ENCODE results near the gene AOAH. TPM values are rescaled to one million over a fixed set of nuclear protein-coding genes. Genes with fewer than 3 reads are reported as not detected.
A peak's percentile ranks its signal among the peaks of the same experiment; 100 is the strongest.
"Not testable (repeated sequence)": the region's sequence is repeated elsewhere in the genome, so short reads cannot be mapped to it uniquely, and the experiment has no call there.

The AOAH gene
- polyA plus RNA-seq, 5 donors: 4.4 to 7.6 (median 4.8) TPM

DNA sequence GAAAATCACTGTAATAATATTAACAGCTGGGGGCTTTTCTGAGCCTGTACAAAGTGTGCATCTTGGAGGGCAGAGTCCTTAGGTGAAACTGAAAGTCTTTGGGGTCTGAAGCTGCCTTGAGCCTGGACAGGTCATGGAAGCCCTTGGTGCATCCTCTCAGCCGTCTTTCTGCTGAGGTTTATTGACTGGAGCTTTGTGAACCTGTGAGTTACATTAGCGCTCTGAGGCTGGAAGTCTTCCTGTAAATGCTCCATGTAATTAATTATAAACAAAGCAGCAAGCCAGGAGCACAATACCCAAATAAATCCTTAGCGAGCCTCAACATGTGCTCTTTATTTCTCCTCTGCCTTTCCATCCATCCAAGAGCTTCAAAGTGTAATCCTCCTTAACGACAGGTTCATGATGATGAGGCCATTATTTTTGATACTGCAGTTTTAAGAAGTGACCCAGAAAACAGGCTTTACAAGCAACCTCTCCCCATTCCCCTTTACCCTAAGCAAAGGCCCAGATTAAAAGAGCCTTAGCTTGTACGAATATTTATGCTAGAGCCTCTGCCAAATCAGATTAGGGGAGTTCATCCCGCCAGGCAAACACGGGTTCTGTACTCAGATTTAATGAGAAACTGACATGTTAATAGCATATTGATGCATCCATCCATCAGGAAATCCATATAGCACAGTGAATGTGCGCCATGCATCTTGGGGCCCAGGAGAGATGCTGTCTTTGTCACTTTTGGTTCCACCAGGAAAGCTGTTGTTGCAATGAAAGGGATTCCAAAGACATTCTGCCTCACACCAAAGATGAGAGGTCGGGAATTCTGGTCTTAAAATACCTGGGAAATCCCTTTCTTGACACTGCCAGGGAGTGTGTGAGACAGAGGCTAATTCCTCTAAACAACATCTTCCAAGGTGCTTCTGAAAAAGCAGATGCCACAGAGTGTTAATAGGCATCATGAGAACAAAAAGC lies 216.5 kb downstream of the AOAH start:
- DNase-seq: no peak

DNA sequence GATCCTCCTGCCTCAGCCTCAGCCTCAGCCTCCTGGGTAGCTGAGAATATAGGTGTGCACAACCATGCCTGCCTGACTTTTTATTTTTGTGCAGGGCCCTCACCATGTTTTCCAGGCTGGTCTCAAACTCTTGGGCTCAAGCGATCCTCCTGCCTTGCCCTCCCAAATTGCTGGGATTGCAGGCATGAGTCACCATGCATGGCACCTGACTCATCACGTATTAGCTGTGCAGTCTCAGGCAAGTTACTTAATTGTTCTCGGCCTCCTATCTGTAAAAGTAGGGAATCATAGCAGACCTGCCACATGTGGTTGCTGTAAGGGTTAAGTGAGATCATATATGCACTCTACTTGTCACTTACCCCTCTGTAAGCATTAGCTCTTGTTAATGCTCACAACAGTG lies 217.5 kb downstream of the AOAH start:
- no peak for DNase-seq

DNA sequence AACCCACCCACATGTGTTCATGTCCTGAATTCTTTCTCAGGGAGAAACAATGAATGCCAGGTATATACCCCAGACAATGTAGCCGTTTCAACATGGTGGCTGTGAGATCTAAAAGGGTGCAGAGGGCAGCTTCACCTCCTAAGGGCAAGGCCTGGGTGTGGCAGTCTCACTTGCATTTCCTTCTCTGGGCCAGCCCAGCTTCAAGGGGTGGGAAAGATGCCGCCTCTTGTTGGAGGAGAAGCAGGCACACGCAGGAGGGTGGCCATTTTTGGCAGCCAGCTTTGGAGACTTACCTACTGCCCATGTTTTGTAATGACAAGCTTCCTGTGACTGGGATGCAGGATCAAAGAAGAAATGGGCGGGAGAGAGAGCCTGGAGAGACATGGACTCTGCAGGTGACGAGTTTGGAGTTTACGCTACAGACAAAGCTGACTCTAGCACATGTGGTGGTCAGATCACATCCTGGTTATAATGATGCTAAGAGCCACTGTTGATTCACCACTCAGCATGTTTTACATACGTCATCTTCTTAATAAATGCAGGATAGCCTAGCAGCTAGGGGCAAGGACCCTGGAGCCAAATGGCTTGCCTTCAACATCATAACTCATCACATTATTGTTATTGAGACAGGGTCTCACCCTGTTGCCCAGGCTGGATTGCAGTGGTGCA lies 218.0 kb downstream of the AOAH start:
- no peak for DNase-seq

DNA sequence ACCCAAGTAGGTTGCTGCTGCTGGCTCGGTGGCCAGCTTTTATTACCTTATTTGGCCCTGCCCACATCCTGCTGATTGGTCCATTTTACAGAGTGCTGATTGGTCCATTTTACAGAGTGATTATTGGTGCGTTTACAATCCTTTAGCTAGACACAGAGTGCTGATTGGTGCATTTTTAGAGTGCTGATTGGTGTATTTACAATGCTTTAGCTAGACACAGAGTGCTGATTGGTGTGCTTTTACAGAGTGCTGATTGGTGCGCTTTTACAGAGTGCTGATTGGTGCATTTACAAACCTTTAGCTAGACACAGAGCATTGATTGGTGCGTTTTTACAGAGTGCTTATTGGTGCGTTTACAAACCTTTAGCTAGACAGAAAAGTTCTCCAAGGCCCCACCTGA lies 219.7 kb downstream of the AOAH start:
- not testable (repeated sequence) for DNase-seq

DNA sequence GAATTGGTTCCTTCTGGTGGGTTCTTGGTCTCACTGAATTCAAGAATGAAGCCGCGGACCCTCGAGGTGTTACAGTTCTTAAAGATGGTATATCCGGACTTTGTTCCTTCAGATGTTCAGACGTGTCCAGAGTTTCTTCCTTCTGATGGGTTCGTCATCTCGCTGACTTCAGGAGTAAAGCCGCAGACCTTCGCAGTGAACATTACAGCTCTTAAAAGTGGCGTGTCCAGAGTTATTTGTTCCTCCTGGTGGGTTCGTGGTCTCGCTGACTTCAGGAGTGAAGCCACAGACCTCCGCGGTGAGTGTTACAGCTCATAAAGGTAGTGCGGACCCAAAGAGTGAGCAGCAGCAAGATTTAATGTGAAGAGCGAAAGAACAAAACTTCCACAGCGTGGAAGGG lies 220.1 kb downstream of the AOAH start:
- DNase-seq: not testable (repeated sequence)

DNA sequence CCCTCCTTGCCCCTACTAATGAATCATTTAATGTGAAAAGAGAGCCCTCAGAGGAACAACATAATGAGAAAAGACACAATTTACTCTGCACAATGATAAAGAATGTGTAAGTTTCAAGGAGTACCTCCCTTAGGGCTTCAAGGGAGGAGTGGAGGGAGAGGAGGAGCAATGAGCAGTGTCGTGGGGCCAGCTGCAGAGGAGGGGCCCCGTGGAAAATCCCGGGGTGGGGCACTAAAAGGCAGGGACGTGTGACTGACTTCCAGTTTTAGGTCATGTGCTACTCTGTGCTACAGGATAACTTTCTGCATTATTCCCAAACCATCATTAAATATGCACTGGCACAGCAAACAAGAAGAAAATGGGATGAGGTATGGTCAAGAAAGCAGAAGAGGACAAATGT lies 226.5 kb downstream of the AOAH start:
- no peak for DNase-seq

DNA sequence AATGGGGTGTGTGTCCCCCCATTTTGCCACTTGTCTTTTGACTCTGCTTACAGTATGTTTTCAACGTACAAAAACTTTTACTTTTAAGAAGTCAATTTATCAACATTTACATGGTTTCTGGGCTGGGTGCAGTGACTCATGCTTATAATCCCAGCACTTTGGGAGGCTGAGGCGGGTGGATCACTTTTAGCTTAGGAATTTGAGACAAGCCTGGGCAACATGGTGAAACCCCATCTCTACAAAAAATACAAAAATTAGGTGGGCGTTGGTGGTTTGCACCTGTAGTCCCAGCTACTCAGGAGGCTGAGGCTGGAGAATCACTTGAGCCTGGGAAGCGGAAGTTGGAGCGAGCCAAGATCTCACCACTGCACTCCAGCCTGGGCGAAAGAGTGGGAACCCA lies 227.1 kb downstream of the AOAH start:
- not testable (repeated sequence) for DNase-seq

DNA sequence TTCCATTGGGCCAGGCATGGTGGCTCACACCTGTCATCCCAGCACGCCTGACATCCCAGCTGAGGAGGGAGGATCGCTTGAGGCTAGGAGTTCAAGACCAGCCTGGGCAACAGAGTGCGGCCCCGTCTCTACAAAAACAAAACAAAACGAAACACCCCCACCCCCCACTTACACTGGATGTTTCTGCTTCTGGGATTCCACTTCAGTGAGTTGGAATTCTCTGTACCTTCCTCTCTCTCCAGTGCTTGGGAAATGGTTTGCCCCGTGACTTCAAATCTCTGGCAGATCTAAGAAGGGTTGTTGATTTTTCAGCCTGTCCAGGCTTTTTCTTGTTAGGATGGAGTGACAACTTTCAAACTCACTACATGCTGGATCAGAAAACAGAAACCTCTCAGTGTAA lies 227.7 kb downstream of the AOAH start:
- no peak for DNase-seq

DNA sequence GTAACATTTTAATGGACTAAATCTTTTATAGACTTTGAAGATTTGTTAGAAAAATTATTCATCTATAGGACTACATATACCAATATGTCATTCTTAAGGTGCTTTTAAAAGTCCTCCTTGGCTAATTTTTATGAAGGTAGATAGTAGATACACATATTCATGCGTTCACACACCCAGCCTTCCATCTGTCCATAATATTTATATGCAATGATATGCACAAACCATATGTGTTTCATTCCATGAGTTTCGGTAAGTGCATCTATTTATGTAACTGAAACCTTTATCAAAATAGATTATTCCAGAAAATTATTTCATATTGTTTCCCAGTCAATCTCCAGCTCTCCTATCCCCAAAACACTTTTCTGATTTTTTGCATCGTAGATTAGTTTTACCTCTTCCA lies 233.0 kb downstream of the AOAH start:
- no peak for DNase-seq

DNA sequence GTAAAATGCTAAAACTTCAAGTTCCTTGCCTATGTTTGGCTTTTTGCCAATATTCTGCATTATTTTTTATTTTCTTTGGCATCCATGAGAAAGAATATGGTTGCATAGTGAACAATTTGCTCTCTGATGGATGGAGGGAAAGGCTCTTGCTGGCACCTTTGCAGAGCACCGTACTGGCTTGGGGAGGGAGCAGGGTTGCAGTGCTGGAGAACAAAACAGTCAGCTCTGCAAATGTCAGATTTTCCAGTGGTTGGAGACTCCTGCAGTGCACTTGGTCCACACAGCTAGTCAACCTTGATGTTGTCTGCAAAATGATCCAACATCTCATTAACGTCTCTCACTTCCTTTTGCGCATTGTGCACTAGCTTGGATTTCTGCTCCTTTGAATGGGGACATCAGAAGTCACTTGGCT lies 233.9 kb downstream of the AOAH start:
- DNase-seq: no peak

DNA sequence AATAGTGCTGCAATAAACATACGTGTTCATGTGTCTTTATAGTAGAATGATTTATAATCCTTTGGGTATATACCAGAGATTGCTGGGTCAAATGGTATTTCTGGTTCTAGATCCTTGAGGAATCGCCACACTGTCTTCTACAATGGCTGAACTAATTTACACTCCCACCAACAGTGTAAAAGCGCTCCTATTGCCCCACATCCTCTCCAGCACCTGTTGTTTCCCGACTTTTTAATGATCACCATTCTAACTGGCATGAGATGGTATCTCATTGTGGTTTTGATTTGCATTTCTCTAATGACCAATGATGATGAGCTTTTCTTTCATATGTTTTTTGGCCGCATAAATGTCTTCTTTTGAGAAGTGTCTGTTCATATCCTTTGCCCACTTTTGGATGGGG lies 235.6 kb downstream of the AOAH start:
- DNase-seq: not testable (repeated sequence)

DNA sequence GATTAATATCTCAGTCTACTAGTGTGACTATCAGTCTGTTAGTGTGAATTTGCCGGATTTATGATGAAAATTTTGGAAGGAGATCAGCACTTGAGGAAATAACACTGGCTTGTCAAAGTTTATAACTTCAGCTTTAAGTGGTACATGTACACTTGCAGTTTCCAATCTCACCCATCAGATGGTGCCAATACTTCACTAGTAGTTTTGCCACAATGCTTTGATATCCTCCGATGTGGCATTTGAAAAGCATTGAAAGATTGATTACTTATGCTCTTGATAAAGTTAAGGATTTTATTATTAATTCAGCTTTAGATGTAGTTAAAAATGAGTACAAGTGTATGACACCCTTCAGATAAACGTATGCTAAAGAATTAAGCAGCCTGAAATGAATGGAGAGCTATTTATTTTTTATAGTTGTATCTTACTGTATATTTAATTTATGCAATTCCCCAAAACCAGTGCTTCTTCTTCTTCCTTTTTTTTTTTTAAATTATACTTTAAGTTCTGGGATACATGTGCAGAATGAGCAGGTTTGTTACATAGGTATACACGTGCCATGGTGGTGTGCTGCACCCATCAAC lies 236.4 kb downstream of the AOAH start:
- peak; percentile 28 to 33 for DNase-seq

DNA sequence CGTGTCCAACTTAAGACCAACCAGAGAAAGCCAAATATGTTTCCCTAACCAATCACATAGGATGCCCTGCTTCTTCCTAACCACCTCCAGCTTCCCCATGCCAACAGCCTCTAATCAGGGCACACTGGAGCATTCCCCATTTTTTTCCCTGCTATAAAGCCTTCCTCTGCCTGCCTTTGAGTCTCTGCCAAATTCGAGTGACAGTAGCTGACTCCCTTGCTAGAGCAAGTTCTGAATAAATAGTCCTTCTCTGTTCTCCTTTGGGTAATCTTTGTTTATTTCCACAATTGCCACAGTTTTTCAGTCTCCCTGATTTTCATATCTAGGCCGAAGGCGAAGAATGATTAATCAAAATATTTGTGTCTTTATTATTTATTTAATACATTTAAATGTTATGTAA lies 238.0 kb downstream of the AOAH start:
- DNase-seq: no peak

DNA sequence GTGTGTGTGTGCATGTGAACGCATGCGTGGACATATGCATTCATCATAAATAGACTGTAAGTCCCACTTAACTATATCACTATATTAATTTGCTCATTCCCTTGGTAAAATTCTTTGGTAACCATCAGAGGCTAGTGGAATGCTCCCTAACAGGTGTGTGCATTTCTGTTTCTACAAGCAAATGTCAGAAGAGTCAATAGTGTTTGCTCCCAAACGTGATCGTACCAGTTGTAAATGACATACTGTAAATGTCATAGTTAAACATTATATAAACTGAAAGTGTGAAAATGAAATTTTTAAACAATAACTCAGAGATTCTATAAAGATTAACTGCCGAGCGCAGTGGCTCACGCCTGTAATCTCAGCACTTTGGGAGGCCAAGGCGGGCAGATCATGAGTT lies 240.0 kb downstream of the AOAH start:
- DNase-seq: no peak

DNA sequence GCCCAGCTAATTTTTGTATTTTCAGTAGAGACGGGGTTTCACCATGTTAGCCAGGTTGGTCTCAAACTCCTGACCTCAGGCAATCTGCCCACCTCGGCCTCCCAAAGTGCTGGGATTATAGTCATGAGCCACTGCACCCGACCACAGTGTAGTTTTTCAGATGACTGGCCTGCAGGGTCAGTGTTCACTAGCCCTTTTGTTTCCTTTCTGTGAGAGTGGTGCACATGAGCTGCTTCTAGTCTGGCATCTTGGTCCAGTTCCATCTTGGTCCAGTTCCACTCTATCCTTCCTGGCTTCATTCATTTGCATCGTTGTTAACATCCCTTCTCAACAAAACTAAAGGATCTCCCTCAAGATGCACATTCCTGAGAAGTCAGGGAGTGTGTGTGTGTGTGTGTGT lies 240.4 kb downstream of the AOAH start:
- not testable (repeated sequence) for DNase-seq

DNA sequence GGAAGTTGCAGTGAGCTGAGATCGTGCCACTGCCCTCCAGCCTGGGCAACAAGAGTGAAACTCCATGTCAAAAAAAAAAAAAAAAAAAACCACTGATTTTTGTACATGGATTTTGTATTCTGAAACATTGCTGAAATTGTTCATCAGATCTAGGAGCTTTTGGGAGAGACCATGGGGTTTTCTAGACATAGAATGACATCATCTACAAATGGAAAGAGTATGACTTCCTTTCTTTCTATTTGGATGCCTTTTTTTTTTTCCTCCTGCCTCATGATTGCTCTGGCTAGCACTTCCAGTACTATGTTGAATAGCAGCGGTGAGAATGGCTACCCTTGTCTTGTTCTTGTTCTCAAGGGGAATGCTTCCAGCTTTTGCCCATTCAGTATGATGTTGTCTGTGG lies 245.5 kb downstream of the AOAH start:
- DNase-seq: no peak

DNA sequence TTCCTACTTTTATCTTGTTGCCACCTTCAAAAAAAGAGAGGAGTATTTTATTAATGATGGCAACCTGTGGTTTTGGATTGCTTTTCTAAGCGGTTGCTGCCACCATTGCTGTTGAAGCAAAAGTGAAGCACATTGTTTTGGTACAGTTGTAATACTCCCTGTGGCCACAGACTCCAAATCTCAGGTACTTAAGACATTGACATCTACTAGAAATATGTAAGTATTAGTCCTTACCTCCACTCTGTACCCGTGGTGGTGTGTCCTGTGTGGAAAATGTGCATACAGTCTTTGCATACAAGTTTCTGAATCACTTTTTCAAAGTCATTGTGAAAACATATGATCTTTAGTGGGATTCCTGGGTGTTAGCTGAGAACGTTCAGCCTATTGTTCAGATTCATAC lies 248.9 kb downstream of the AOAH start:
- no peak for DNase-seq

DNA sequence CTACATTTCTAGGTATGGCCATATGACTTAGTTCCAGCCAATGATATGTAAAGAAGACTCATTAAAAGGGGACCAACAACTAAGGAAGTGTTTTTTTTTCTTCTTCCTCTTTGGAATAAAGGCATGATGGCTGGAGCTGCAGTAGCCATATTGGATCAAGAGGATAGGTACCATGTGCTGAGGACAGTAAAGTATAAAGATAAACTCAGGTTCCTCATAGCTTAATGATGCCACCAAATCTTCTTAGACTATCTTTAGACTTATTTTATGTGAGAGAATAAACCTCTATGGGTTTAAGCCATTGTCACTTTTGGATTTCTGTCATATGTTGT lies 249.3 kb downstream of the AOAH start:
- DNase-seq: no peak

DNA sequence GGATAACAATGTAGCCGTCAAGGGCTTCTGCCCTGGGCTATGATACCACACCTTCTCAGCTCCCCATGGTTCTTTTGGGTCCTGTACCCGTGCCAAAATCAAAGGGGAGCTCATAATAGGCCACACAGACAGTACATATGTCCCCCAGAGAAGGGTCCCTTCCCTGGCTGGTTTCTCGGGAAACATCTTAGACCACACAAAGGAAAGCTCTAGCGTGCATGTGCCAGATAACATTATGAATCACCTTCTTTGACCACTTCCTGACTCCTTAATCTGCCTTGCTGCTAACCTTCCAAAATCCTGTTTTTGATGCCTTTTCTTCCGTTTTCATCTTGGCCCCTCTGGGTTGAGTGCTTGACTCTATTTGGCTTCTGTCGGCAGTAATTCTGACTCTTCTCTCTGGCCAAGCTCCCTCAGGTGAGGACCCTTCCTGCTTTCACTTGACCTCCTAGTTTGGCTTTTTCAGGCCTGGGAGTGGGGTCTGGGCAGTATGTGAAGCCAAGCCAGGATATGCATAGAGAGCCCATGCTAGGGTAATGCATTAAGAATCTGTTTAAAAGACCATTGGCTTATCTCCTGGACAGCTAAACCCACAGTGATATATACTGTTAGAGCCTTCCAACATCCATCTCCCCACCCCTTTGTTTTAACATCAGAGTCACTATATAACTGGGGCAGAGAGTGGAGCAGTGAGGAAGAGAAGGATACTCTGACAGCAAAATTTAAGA lies 249.8 kb downstream of the AOAH start:
- DNase-seq: no peak

DNA sequence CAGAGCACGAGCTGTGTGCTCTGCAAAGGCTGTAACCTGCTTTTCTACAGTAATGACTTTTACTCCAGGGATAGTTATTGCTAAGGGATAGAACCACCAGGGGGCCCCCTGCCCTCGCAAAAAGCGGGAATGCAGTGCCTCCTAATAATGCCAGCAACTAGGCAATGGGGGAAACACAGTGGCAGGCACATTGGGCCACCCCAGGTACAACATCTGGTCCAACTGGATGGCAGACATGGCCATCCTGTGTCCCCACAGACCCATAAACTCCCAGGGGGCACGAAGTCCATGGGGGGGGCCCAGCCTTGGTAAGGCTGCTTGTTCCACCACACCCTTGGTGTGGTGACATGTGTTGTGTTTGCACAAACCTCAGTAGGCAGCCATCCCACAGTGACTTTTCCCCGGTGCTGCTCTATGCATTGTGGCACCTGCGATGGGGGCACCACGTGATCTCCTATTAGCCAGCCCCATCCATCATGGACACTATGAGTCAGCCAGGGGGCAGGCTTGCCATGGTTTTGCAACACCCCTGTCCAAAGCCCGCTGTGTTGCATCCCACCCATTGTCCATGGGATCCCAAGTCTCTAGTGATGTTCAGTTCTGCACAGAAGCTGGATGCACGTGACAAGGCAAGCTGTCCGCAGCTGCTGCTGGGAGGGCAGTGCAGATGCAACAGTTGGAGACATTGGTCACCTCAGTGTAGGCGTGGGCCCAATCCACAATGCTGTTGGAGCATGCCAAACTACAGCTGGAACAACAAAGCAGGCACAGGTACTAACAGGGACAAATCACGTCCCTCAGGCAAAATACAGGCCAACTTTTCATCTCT lies 250.6 kb downstream of the AOAH start:
- DNase-seq: peak in 1 of 2 donors; percentile 24

DNA sequence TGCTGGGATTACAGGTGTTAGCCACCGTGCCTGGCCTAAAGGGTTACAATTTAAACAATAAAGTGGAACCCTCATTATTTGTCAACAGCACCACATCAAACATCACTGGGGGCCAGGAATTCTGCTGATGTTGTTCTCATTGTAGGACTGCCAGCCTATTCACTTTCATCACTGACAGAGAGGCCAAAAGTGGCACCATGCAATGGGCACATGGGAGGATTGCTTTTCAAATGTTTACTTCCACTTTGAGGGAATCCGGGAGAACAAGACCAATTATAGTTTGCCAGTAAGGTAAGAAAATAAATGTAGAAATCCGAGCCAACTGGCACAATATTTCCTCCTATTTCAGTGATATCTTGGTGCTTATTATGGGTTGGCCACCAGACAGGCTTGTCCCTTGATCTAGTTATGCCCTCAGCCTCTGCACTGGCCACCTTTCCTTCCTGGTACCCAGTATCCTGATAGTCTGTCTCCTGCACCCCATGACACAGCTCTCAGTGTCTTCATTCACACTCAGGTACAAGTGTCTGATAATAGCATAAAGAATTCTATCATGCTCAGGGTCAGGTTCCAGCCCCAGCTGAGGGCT lies 252.1 kb downstream of the AOAH start:
- no peak for DNase-seq
